Lung microvascular endothelial cell (primary cell): Measurements from ENCODE around the gene EMC10. TPM values are rescaled to one million over a fixed set of nuclear protein-coding genes. Genes with fewer than 3 reads are reported as not detected.
A peak's percentile ranks its signal among the peaks of the same experiment; 100 is the strongest.
"Not testable (repeated sequence)": the region's sequence is repeated elsewhere in the genome, so short reads cannot be mapped to it uniquely, and the experiment has no call there.

Experiments used
- DNase-seq, 2 donors: peaks; one replicate each; pipeline versions ENCODE4 v3.0.0 to v3.0.0-alpha.2; 2010; ENCODE audit warnings: low read depth in 2 of 2
- total RNA-seq: library from RNA; depleted of rRNA; stranded (reverse); fragments of >200 nt; gene quantifications from 2 replicates; pipeline ENCODE4 v1.2.1, GENCODE V29; 2014

Gene EMC10
- total RNA-seq, 1 donor from 2014 or later: 46.0 TPM

GRCh38 chr19:50512999-50513745 is 36.9 kb downstream of the EMC10 start:
- no peak for DNase-seq

GRCh38 chr19:50513746-50514345 is 37.5 kb downstream of the EMC10 start, which contains the start of gene ASPDH:
TSS of gene ASPDH (minus strand) at chr19:50513913. CDS start at chr19:50513823, 90 bp downstream.
- DNase-seq: no peak

GRCh38 chr19:50514346-50515167 is 38.2 kb downstream of the EMC10 start:
- DNase-seq: no peak

- no peak for DNase-seq
Observed at GRCh38 chr19:50515168-50515561, 38.9 kb downstream of the EMC10 start.

- no peak for DNase-seq
Observed at GRCh38 chr19:50516456-50516855, 40.1 kb downstream of the EMC10 start.

- DNase-seq: no peak
Observed at GRCh38 chr19:50516964-50517703, 40.8 kb downstream of the EMC10 start.

- no peak for DNase-seq
Observed at GRCh38 chr19:50517704-50518075, 41.4 kb downstream of the EMC10 start.

GRCh38 chr19:50518091-50519005 is 42.0 kb downstream of the EMC10 start:
- DNase-seq: no peak

- no peak for DNase-seq
Observed at GRCh38 chr19:50519006-50519575, 42.8 kb downstream of the EMC10 start.

GRCh38 chr19:50520822-50521465 is 44.6 kb downstream of the EMC10 start:
- DNase-seq: no peak

- no peak for DNase-seq
Observed at GRCh38 chr19:50522881-50523280, 46.6 kb downstream of the EMC10 start.

- not testable (repeated sequence) for DNase-seq
Observed at GRCh38 chr19:50528052-50528451, 51.7 kb downstream of the EMC10 start.

- no peak for DNase-seq
Observed at GRCh38 chr19:50531171-50531612, 54.9 kb downstream of the EMC10 start.

GRCh38 chr19:50532952-50533351 is 56.6 kb downstream of the EMC10 start:
- no peak for DNase-seq

GRCh38 chr19:50534478-50534877 is 58.2 kb downstream of the EMC10 start:
- no peak for DNase-seq

GRCh38 chr19:50535672-50536187 is 59.4 kb downstream of the EMC10 start:
- DNase-seq: no peak

- DNase-seq: no peak
Observed at GRCh38 chr19:50536662-50537305, 60.5 kb downstream of the EMC10 start.

- DNase-seq: no peak
Observed at GRCh38 chr19:50537306-50537685, 61.0 kb downstream of the EMC10 start.

- peak; percentile 86 to 92 for DNase-seq
Observed at GRCh38 chr19:50537769-50538230, 61.5 kb downstream of the EMC10 start.
